H1 (cell line): ENCODE data around the gene TEX28. TPM values are rescaled to one million over a fixed set of nuclear protein-coding genes. Genes with fewer than 3 reads are reported as not detected.

ENCODE experiments used
- ATF2 ChIP-seq: IDR thresholded peaks from 2 replicates; pipeline ENCODE4 v1.6.1; 2012; ENCODE audit warnings: low read length, inconsistent platforms
- ATF3 ChIP-seq: IDR thresholded peaks from 2 replicates; pipeline ENCODE4 v1.6.1; 2011; ENCODE audit warnings: low read depth, mild to moderate bottlenecking, low read length; ENCODE audit not compliant: insufficient read depth
- BRCA1 ChIP-seq: IDR thresholded peaks from 2 replicates; pipeline ENCODE4 v1.6.1; 2012; ENCODE audit warnings: low read depth, low read length, improper control_type of control experiment
- polyA plus RNA-seq, 7 experiments: library from polyadenylated mRNA; depleted of rRNA in 3 of 7; stranded (reverse) in 5 of 7; unstranded in 2 of 7; fragments of >200 nt in 5 of 7; fragments of 200-250 nt in 2 of 7; gene quantifications; 1 replicate in 5 of 7; 2 replicates in 1 of 7; 4 replicates in 1 of 7; pipeline versions ENCODE4 v1.2.1 to v1.2.3, GENCODE V29; 2011 to 2013; ENCODE audit warnings: missing spikeins in 2 of 7, mixed read lengths in 2 of 7
- total RNA-seq: library from RNA; stranded (reverse); fragmentation: NEBNext Ultra II Directional; extraction: Animal tissue kit (Norgen Biotek cat#: 25700); gene quantifications from 2 replicates; pipeline ENCODE4 v1.2.1, GENCODE V29; 2021

Gene TEX28
- total and polyA plus RNA-seq, 2 of the 8 experiments (the other 6 are each of a cell fraction or from before 2014, with no cell fraction given), result not detected

GRCh38 chrX:154313147-154313546, 18.2 kb upstream of the TEX28 start (continued):
- TF ChIP-seq ATF3, result no peak
- TF ChIP-seq BRCA1, result no peak
- no peak for TF ChIP-seq ATF2
